H1 (cell line): ENCODE results near the gene SLC35A2. TPM values are rescaled to one million over a fixed set of nuclear protein-coding genes. Genes with fewer than 3 reads are reported as not detected.

ENCODE experiments used
- CTCF ChIA-PET: fragments of 300-600 bp; sonication (Branson Sonifier 250); formaldehyde crosslinking; loops from one replicate; lab custom pipeline; 2021; ENCODE audit not compliant: partially characterized antibody; lab: Charles Lee
- POLR2A ChIA-PET: fragments of 300-600 bp; sonication (Branson Sonifier 250); formaldehyde crosslinking; loops from one replicate; lab custom pipeline; 2021; ENCODE audit warnings: inconsistent platforms; ENCODE audit not compliant: partially characterized antibody; lab: Charles Lee
- DNase-seq, 2 experiments: peaks; one replicate each; pipeline versions ENCODE4 v3.0.0 to v3.0.0-alpha.2; 2010 to 2022; ENCODE audit warnings: low spot score in 2 of 2, low read depth in 1 of 2, mixed read lengths in 1 of 2
- FAIRE-seq: peaks from 2 replicates; lab custom pipeline; 2011; peaks lifted over from hg19 to GRCh38; lab: Jason Lieb, UNC
- H2AFZ ChIP-seq: 2 replicates; pipeline ENCODE4 v1.8.1; 2012; ENCODE audit warnings: low read length, inconsistent platforms
- H2AK5ac ChIP-seq: 2 replicates; pipeline ENCODE4 v1.6.1; 2013; ENCODE audit warnings: low read depth, low read length
- H2BK120ac ChIP-seq: replicated peaks from 2 replicates; pipeline ENCODE3; 2013; ENCODE audit warnings: low read depth, low read length, inconsistent platforms
- H2BK12ac ChIP-seq: 2 replicates; pipeline ENCODE4 v1.6.1; 2013; ENCODE audit warnings: low read depth, low read length
- H2BK15ac ChIP-seq: 2 replicates; pipeline ENCODE4 v1.6.1; 2013; ENCODE audit warnings: low read length
- H2BK20ac ChIP-seq: 2 replicates; pipeline ENCODE4 v1.6.1; 2013; ENCODE audit warnings: low read length
- H2BK5ac ChIP-seq: 2 replicates; pipeline ENCODE4 v1.6.1; 2013; ENCODE audit warnings: low read depth, low read length
- H3K14ac ChIP-seq: 2 replicates; pipeline ENCODE4 v1.6.1; 2013; ENCODE audit warnings: inconsistent platforms; ENCODE audit not compliant: insufficient read length
- H3K18ac ChIP-seq: 2 replicates; pipeline ENCODE4 v1.6.1; 2013; ENCODE audit warnings: low read length; ENCODE audit errors: extremely low read depth
- H3K23ac ChIP-seq: 2 replicates; pipeline ENCODE4 v1.6.1; 2013; ENCODE audit warnings: inconsistent platforms; ENCODE audit not compliant: insufficient read length
- H3K23me2 ChIP-seq: 2 replicates; pipeline ENCODE4 v1.6.1; 2013; ENCODE audit warnings: low read depth, low read length
- H3K27ac ChIP-seq: 2 replicates; pipeline ENCODE4 v1.6.1; 2011; ENCODE audit warnings: low read depth, low read length, inconsistent platforms
- H3K27me3 ChIP-seq, 4 experiments: replicated peaks in 1 of 4; 1 replicate in 1 of 4; 2 replicates in 3 of 4; pipeline versions ENCODE4 v1.6.1 to v1.8.1; 2011 to 2013; ENCODE audit warnings: low read length in 3 of 4, mild to moderate bottlenecking in 3 of 4, inconsistent platforms in 2 of 4, mixed read lengths in 2 of 4, moderate library complexity in 1 of 4; ENCODE audit not compliant: control insufficient read depth in 3 of 4, insufficient read depth in 3 of 4; ENCODE audit errors: extremely low read depth in 1 of 4
- H3K36me3 ChIP-seq, 4 experiments: 2 replicates each; pipeline versions ENCODE4 v1.6.1 to v1.8.1; 2011 to 2013; ENCODE audit warnings: mild to moderate bottlenecking in 4 of 4, low read length in 3 of 4, moderate library complexity in 2 of 4, control low read depth in 1 of 4, inconsistent platforms in 1 of 4; ENCODE audit not compliant: insufficient read depth in 4 of 4, control insufficient read depth in 2 of 4
- H3K4ac ChIP-seq: replicated peaks from 2 replicates; pipeline ENCODE3; 2013; ENCODE audit warnings: low read length, low read depth, mixed read lengths, inconsistent platforms; ENCODE audit not compliant: insufficient read length
- H3K4me1 ChIP-seq, 4 experiments: replicated peaks in 1 of 4; 1 replicate in 1 of 4; 2 replicates in 3 of 4; pipeline versions ENCODE4 v1.6.1 to v1.8.1; 2011 to 2013; ENCODE audit warnings: low read length in 3 of 4, inconsistent platforms in 2 of 4, mixed read lengths in 1 of 4; ENCODE audit not compliant: insufficient read depth in 4 of 4, control insufficient read depth in 3 of 4
- H3K4me2 ChIP-seq, 2 experiments: 2 replicates each; pipeline versions ENCODE4 v1.6.1 to v1.8.1; 2011 to 2013; ENCODE audit warnings: low read depth in 2 of 2, low read length in 2 of 2, control low read depth in 1 of 2, inconsistent platforms in 1 of 2, mild to moderate bottlenecking in 1 of 2; ENCODE audit not compliant: insufficient read depth in 1 of 2
- H3K4me3 ChIP-seq, 4 experiments: fragments of 200-600, 300-600 bp in 1 of 4; sonication (generic), shearing (Covaris generic), sonication (Bioruptor Twin) in 1 of 4; 2 replicates each; pipeline versions ENCODE4 v1.5.1 to v1.8.1; 2011 to 2016; ENCODE audit warnings: low read length in 4 of 4, low read depth in 3 of 4, control low read depth in 2 of 4, inconsistent platforms in 2 of 4, mild to moderate bottlenecking in 2 of 4, mixed read lengths in 1 of 4, moderate library complexity in 1 of 4; ENCODE audit not compliant: insufficient read depth in 2 of 4; ENCODE audit errors: extremely low read depth in 1 of 4
- H3K56ac ChIP-seq: replicated peaks from 2 replicates; pipeline ENCODE3; 2013; ENCODE audit warnings: low read depth, mild to moderate bottlenecking, mixed read lengths, low read length, inconsistent platforms; ENCODE audit not compliant: insufficient read length
- H3K79me1 ChIP-seq: 2 replicates; pipeline ENCODE4 v1.6.1; 2013; ENCODE audit warnings: low read depth, low read length, control low read depth
- H3K79me2 ChIP-seq, 2 experiments: 2 replicates each; pipeline versions ENCODE4 v1.6.1 to v1.8.1; 2012 to 2013; ENCODE audit warnings: low read length in 2 of 2, mild to moderate bottlenecking in 2 of 2, inconsistent platforms in 1 of 2; ENCODE audit not compliant: insufficient read depth in 2 of 2, control insufficient read depth in 1 of 2
- H3K9ac ChIP-seq, 4 experiments: replicated peaks in 1 of 4; 1 replicate in 1 of 4; 2 replicates in 3 of 4; pipeline versions ENCODE4 v1.6.1 to v1.8.1; 2011 to 2013; ENCODE audit warnings: low read depth in 3 of 4, low read length in 3 of 4, control low read depth in 2 of 4, mild to moderate bottlenecking in 2 of 4, moderate library complexity in 2 of 4, inconsistent platforms in 1 of 4; ENCODE audit errors: extremely low read depth in 1 of 4
- H3K9me3 ChIP-seq, 2 experiments: 2 replicates each; pipeline versions ENCODE4 v1.6.1 to v1.8.1; 2012 to 2013; ENCODE audit warnings: mild to moderate bottlenecking in 2 of 2, moderate library complexity in 2 of 2, control low read depth in 1 of 2, inconsistent platforms in 1 of 2, low read depth in 1 of 2, low read length in 1 of 2, mixed read lengths in 1 of 2; ENCODE audit not compliant: insufficient read depth in 2 of 2
- H4K20me1 ChIP-seq, 2 experiments: replicated peaks in 1 of 2; 2 replicates each; pipeline versions ENCODE3 to v1.8.1; 2011 to 2013; ENCODE audit warnings: inconsistent platforms in 2 of 2, low read length in 2 of 2, mild to moderate bottlenecking in 1 of 2; ENCODE audit not compliant: insufficient read depth in 2 of 2, control insufficient read depth in 1 of 2
- H4K5ac ChIP-seq: 2 replicates; pipeline ENCODE4 v1.6.1; 2013; ENCODE audit warnings: low read length, low read depth, mixed read lengths, inconsistent platforms; ENCODE audit not compliant: insufficient read length
- H4K8ac ChIP-seq: 2 replicates; pipeline ENCODE4 v1.8.0; 2013; ENCODE audit warnings: mild to moderate bottlenecking, moderate library complexity, low read length, inconsistent platforms; ENCODE audit not compliant: insufficient read depth; ENCODE audit errors: extremely low read depth
- H4K91ac ChIP-seq: replicated peaks from 2 replicates; pipeline ENCODE3; 2013; ENCODE audit warnings: low read length, mixed read lengths, inconsistent platforms; ENCODE audit not compliant: insufficient read length
- CREB1 ChIP-seq: IDR thresholded peaks from 2 replicates; pipeline ENCODE4 v1.6.1; 2012; ENCODE audit warnings: inconsistent platforms
- RAD21 ChIP-seq, 2 experiments: IDR thresholded peaks in 1 of 2; conservative IDR thresholded peaks in 1 of 2; 2 replicates each; pipeline ENCODE4 v1.6.1; 2011; ENCODE audit warnings: low read depth in 2 of 2, low read length in 2 of 2, improper control_type of control experiment in 1 of 2, inconsistent platforms in 1 of 2, mild to moderate bottlenecking in 1 of 2, moderate library complexity in 1 of 2
- RXRA ChIP-seq: IDR thresholded peaks from 2 replicates; pipeline ENCODE4 v1.6.1; 2011; ENCODE audit warnings: low read depth, mild to moderate bottlenecking, low read length, moderate library complexity; ENCODE audit not compliant: insufficient read depth
- SIRT6 ChIP-seq: IDR thresholded peaks from one replicate; pipeline ENCODE4 v1.7.1; 2012; ENCODE audit warnings: low read length, inconsistent platforms
- SP4 ChIP-seq: IDR thresholded peaks from 2 replicates; pipeline ENCODE4 v1.6.1; 2012; ENCODE audit warnings: low read length, inconsistent platforms
- SRF ChIP-seq: IDR thresholded peaks from 2 replicates; pipeline ENCODE4 v1.6.1; 2011; ENCODE audit warnings: mild to moderate bottlenecking, low read depth, low read length, moderate library complexity
- WGBS, 2 experiments: shearing (Covaris generic) in 1 of 2; methylation state at CpG; one replicate each; pipeline versions ENCODE4 v1.1.6 to v1.1.7; 2013 to 2015; ENCODE audit warnings: low lambda C conversion rate in 2 of 2, mixed read lengths in 2 of 2, inconsistent platforms in 1 of 2, low coverage in 1 of 2, missing lambda C conversion rate in 1 of 2; ENCODE audit not compliant: insufficient replicate concordance in 2 of 2, insufficient coverage in 1 of 2, insufficient read length in 1 of 2; ENCODE audit errors: extremely low coverage in 1 of 2, missing lambda C conversion rate in 1 of 2; 5-methylcytosine and 5-hydroxymethylcytosine counted together
- polyA plus RNA-seq, 7 experiments: library from polyadenylated mRNA; depleted of rRNA in 3 of 7; stranded (reverse) in 5 of 7; unstranded in 2 of 7; fragments of >200 nt in 5 of 7; fragments of 200-250 nt in 2 of 7; gene quantifications; 1 replicate in 5 of 7; 2 replicates in 1 of 7; 4 replicates in 1 of 7; pipeline versions ENCODE4 v1.2.1 to v1.2.3, GENCODE V29; 2011 to 2013; ENCODE audit warnings: missing spikeins in 2 of 7, mixed read lengths in 2 of 7
- total RNA-seq: library from RNA; stranded (reverse); fragmentation: NEBNext Ultra II Directional; extraction: Animal tissue kit (Norgen Biotek cat#: 25700); gene quantifications from 2 replicates; pipeline ENCODE4 v1.2.1, GENCODE V29; 2021
- TF ChIP-seq, protein P1 (sequence below): IDR thresholded peaks from 2 replicates; pipeline ENCODE4 v1.6.1; 2012; ENCODE audit warnings: inconsistent platforms
- TF ChIP-seq, protein P2 (sequence below), 3 experiments: IDR thresholded peaks; 1 replicate in 2 of 3; 2 replicates in 1 of 3; pipeline versions ENCODE4 v1.5.1 to v1.6.1; 2011; ENCODE audit warnings: low read length in 3 of 3, mild to moderate bottlenecking in 3 of 3, inconsistent platforms in 2 of 3, low read depth in 1 of 3, moderate library complexity in 1 of 3; ENCODE audit not compliant: insufficient read depth in 1 of 3; ENCODE audit errors: control extremely low read depth in 1 of 3
- TF ChIP-seq, protein P3 (sequence below): IDR thresholded peaks from 2 replicates; pipeline ENCODE4 v1.6.1; 2012; ENCODE audit warnings: low read length, inconsistent platforms

The SLC35A2 gene
- total and polyA plus RNA-seq, 2 of the 8 experiments (the other 6 are each of a cell fraction or from before 2014, with no cell fraction given) = 21.4 to 48.3 TPM

DNA sequence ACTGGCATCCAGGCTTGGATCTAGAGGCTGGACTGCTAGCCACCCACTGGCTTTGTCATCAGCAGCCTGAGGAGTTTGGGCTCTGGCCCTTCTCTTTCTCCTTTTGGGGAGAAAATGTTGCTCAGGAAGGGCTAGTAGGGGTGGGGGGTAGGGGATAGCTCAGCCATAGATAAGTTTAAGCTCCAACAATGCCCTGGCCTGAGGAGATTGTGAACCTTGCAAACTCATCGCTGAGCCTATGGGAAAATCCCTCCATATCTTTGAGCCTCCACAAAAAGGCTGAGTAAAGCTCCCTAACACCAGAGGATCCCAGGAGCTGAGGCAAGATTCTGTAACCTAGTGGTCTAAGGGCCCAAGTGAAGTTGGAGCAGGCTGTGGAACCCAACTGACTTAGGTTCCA, 37.1 kb upstream of the SLC35A2 start:
- Histone ChIP-seq H2BK20ac (no peak overlapping the region), H3K4me2 (no peak overlapping the region), H3K36me3 (peaks cover 0 to 3% (median 0%) of the 10 kb centered on the region in 4 experiments; a peak in 3 of 8 replicates), H3K79me1 (no peaks in the 10 kb centered on the region; the same call in 1 of the 2 replicates), H3K9ac (no peak overlapping the region), H4K20me1 (peaks cover 0 to 14% of the 10 kb centered on the region in 2 experiments), H3K56ac (no peak overlapping the region), H3K23me2 (no peaks in the 10 kb centered on the region), H3K14ac (no peak overlapping the region), H3K18ac (no peak overlapping the region), H3K4ac (no peak overlapping the region), H2BK5ac (no peak overlapping the region), H2AK5ac (no peak overlapping the region), H2BK15ac (no peak overlapping the region), H3K27me3 (no peaks in the 10 kb centered on the region), H2AFZ (no peak overlapping the region), H2BK120ac (no peak overlapping the region), H3K23ac (no peak overlapping the region), H4K91ac (no peak overlapping the region), H4K8ac (no peak overlapping the region), H3K4me3 (no peak overlapping the region), H3K27ac (no peak overlapping the region), H4K5ac (no peak overlapping the region), H2BK12ac (no peak overlapping the region), H3K79me2 (peaks cover 0 to 47% of the 10 kb centered on the region in 2 experiments; a peak in 2 of 4 replicates), H3K4me1 (0 out of 7 replicates have a peak, but pooled peaks cover 0 to 2% (median 0%) of the 10 kb centered on the region in 4 experiments), H3K9me3 (no peaks in the 10 kb centered on the region)
- POLR2A ChIA-PET = interaction anchor here (0.7 to 1.8 kb wide), 2 partner anchors 11 to 37 kb away, joined by 3 to 4 read pairs; partner anchors contain the start of gene SLC35A2
- WGBS, 2 experiments = 100% methylated on average over 1 of the region's 1 CpG; no CpG with 5 or more reads in 1 of the 2 experiments
- CTCF ChIA-PET = interaction anchor here (0.9 to 1.1 kb wide), 4 partner anchors 9 to 23 kb away, joined by 3 to 5 read pairs (median 4); partner anchors contain the start of genes KCND1 and OTUD5
- DNase-seq (no peak), FAIRE-seq (no peak)
- TF ChIP-seq, protein P1, sequence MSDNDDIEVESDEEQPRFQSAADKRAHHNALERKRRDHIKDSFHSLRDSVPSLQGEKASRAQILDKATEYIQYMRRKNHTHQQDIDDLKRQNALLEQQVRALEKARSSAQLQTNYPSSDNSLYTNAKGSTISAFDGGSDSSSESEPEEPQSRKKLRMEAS = no peak
- TF ChIP-seq SIRT6 = no peak
- TF ChIP-seq, protein P2, sequence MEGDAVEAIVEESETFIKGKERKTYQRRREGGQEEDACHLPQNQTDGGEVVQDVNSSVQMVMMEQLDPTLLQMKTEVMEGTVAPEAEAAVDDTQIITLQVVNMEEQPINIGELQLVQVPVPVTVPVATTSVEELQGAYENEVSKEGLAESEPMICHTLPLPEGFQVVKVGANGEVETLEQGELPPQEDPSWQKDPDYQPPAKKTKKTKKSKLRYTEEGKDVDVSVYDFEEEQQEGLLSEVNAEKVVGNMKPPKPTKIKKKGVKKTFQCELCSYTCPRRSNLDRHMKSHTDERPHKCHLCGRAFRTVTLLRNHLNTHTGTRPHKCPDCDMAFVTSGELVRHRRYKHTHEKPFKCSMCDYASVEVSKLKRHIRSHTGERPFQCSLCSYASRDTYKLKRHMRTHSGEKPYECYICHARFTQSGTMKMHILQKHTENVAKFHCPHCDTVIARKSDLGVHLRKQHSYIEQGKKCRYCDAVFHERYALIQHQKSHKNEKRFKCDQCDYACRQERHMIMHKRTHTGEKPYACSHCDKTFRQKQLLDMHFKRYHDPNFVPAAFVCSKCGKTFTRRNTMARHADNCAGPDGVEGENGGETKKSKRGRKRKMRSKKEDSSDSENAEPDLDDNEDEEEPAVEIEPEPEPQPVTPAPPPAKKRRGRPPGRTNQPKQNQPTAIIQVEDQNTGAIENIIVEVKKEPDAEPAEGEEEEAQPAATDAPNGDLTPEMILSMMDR (IDR thresholded peaks at IDR 0.05; ENCODE audit: control extremely low read depth in 1 of 3, insufficient read depth in 1 of 3, low read depth in 1 of 3, low read length in 3 of 3) = no peak
- no peak for TF ChIP-seq CREB1
- no peak for TF ChIP-seq RXRA
- TF ChIP-seq SRF = no peak
- TF ChIP-seq SP4 = no peak
- no peak for TF ChIP-seq RAD21 (IDR thresholded peaks at IDR 0.05 in 1 of 2, conservative IDR thresholded peaks at IDR 0.05 in 1 of 2; ENCODE audit: low read depth in 2 of 2, low read length in 2 of 2)
- TF ChIP-seq, protein P3, sequence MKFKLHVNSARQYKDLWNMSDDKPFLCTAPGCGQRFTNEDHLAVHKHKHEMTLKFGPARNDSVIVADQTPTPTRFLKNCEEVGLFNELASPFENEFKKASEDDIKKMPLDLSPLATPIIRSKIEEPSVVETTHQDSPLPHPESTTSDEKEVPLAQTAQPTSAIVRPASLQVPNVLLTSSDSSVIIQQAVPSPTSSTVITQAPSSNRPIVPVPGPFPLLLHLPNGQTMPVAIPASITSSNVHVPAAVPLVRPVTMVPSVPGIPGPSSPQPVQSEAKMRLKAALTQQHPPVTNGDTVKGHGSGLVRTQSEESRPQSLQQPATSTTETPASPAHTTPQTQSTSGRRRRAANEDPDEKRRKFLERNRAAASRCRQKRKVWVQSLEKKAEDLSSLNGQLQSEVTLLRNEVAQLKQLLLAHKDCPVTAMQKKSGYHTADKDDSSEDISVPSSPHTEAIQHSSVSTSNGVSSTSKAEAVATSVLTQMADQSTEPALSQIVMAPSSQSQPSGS = no peak
